Stimulated activated CD8-positive, alpha-beta memory T cell treated with anti-CD3 and anti-CD28 coated beads, Interleukin-7, amount 100 ng/mL, for 4 hours (primary cell): Measurements from ENCODE around the gene NR6A1.
"Not testable (repeated sequence)": the region's sequence is repeated elsewhere in the genome, so short reads cannot be mapped to it uniquely, and the experiment has no call there.

Source experiments
- DNase-seq, 2 donors: peaks; one replicate each; pipeline ENCODE4 v3.0.0-alpha.2; 2020; ENCODE audit warnings: low read depth in 2 of 2

Gene NR6A1

DNA sequence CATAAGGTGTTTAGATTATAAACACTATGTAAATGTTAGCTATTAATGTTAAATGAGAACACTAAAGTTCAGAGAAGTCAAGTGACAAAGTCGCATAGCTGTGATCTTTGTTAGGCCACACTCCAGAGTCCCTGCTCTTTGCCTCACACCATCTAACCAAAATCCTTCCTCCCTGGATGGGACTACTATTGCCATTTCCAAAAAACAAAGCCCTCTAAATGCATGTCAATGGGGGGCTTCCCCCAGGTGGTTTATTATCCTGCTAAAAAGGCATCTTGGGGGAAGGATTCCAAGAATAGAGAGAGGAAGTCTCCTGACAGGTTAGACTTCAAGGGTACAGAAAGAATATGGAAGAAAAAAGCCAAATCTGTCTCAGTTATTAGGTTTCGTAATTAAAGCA lies 10.4 kb downstream of the NR6A1 start:
- no peak for DNase-seq

DNA sequence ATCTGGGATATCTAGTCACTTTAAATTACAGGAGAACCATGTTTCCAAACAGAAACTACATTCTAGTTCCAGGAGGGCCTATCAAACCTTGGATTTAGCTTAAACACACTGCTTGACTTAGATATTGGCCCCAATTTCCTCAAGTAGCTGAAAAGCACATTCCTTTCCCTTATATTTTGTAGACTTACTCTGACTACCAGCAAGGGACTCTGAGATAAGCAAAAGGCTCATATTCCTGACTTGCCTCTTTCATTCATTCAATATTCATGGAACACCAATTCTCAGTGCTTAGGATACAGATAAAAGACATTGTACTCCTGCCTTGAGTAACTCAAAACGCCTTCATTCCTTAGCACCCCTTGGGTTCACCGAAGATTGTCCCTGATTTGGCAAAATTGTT lies 11.8 kb downstream of the NR6A1 start:
- DNase-seq, result no peak

DNA sequence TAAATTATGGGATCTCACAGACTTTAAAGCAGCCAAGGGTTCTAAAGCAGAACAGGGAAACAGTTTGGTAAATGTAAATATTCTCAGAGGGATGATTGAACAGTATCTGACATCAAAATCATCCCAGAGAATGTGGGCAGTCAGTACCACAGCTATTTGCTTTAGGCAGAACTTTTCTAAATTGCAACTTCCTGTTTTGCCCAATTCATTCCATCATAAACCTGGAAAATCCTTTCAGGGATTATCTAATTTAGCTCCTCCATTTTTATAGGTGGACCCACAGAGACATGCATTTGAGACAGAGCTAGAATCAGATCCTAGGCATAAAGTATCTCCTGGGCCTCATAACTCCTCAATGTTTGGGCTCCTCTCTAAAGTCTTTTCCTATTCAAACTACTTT lies 12.4 kb downstream of the NR6A1 start:
- no peak for DNase-seq

DNA sequence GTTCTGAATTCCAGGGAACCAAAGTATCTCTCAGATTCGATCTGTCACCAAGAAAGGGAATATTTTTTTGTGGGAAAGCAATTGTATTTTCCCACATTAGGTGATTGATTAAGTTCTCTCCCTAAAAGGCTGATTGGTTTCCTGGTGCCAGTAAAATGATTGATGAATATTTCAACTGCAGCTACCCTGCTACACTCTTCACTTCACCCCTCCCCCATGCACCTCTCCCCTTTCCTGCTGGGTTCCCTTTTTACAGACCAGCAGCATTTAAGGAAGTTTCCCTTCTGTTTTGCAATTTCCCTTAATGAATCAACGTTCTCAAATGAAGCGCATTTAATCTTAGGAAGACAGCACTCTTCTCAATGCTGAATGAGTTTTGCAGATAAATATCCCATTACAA lies 13.1 kb downstream of the NR6A1 start:
- no peak for DNase-seq

DNA sequence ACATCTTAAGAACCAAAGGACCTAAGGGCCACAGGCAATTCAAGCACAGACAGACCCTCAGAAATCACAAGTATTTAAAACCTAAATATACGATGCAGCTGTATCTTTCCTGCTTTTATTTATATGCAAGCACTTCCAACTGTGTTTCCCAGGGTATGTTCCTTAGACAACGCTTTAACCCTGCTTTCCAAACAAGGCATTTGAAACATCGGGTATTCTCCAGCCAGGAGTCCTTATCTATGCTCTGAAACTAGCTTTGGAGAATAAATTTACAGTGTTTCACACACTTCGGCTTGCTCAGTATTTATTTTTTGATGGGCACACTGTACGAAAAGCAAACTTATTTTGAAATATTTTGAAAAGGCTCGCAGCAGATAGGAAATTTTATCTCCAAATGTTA lies 13.5 kb downstream of the NR6A1 start:
- DNase-seq, result no peak

DNA sequence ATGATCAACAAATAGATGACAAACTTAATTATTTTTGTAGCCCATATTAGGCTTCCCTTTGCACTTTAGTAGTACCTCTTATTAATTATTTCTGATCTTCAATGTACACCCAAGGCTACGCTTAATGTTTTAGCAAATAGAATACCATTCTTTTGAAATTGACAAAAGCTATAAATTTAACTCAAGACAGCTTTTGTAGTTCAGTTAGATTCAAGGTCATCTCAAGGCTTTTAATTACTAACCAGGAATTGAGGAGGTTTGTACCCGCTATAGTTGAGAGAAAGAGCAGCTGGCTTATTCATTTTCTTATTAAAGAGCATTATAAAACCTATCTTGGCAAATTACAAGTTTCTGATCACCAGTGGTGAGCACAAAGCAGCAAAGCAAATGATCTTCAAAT lies 15.1 kb downstream of the NR6A1 start:
- DNase-seq, result no peak

DNA sequence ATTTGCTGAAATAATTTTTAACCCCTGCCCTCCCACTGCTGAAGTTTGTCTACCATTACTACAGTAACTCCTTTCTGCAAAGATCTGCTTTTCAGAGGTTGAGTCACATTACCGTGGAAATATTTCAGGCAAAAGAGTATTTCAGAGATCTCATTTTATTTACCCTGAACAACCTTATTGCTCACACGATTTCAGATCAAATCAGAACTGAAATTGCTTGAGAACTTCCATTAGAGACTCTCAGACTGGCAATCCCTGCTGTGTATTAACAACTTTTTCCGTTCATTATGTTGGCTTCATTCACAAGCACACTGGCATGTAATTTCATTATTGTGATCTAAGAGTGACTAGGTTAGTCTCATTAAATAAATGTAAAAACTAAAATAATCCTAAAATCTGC lies 16.1 kb downstream of the NR6A1 start:
- DNase-seq, result no peak

DNA sequence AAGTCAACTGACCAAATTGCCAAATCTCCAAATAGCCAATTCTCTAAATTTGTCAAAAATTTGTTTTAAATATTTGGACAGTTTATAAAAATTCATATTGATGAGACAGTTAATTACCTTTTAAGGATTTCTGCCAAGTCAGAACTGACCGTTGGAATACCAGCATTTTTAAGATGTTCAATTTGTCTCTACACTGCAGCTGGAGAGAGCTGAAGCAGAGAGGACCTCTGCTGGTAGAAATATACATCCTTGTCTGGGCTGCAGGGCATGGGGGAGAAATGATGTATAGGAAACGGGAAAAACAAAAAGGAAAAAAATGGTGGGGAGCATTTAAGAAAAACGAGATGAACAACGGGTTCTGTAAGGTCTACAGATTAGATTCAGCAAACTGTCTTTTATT lies 16.8 kb downstream of the NR6A1 start:
- DNase-seq, result no peak

DNA sequence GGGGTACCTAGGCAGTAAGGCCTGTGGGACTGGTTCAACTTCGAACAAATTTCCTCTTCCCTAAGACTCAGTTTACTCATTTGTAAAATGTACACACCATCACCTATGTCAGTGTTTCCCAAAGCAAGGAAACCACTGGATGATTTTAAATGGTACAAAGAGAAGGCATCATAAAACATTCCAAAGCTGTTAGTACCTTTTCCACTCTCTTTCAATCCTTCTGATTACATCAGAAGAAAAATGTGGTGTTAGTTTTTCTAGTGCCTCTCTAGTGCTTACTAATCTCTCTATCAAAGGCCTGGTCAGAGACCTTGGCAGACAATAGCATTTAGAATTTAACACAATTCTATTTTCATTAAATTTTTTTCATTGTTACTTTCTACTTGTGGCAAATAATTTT lies 18.1 kb downstream of the NR6A1 start:
- no peak for DNase-seq

DNA sequence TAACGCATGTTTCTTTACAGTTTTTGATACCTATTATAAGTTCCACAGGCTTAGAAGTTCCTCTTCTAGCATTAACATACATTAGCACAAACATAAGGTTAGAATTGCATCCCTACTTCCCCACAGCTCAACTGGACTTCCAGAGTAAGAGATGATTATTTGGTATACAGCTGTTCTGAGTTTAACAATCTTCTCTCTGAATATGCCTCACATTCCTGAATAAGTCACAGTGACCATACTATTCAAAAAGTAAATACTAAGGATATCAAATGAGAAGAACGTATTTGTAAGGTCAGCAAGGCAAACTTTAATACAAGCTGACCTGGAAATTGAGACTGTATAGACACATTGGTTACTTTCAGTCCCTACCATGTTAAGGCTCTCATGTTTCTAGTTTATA lies 21.3 kb downstream of the NR6A1 start:
- DNase-seq, result no peak

DNA sequence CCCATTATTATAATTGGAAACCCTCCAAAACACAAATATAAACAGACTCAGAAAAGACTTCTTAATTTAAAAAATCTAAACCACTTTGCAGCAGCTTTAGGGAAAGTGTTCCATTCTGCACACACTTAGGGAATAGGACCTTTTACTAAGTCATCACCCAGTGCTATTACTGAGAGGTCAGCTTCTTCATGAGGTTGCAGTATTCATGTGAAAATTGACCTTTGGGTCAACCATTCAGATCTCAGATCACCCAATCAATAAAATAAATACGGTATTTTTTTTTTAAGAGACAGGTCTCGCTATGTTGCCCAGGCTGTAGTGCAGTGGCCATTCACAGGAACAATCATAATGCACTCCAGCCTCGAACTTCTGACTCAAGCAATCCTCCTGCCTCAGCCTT lies 21.8 kb downstream of the NR6A1 start:
- no peak for DNase-seq

DNA sequence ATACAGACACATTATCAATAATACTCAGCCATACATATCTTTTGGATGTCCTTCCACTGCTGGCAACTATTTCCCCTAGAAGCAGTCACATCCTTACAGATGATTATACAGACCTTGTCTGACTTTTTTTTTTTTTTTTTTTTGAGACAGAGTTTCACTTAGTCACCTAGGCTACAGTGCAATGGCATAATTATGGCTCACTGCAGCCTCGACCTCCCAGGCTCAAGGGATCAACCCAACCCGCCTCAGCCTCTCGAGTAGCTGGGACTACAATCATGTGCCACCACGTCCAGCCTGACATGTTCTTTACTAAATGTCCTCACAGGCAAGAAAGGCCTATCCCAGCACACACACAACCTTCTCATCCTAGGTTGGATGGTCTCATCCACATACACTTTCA lies 24.0 kb downstream of the NR6A1 start:
- no peak for DNase-seq

DNA sequence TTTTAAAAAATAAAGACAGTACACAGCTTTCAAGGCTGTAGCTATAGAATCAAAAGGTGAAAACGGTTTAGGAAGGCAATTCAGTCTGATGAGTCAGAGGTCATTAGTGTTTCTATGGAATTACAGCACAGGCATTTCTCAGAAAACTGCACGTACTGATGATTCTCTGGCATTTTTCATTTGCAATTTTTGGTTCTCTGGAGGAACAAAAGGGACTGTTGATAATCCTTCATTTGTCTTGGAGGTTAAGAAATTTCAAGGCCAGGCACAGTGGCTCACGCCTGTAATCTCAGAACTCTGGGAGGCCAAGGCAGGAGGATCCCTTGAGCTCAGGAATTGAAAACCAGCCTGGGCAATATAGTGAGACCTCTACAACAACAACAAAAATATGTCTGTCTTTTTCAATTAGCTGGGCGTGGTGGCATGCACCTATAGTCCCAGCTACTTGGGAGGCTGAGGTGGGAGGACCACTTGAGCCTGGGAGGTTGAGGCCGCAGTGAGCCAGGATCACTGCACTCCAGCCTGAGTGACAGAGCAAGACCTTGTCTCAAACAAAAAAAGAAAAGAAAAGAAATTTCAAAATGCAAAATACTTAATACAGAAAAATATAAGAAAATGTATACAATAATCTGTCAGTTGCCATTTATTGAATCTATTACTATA lies 27.3 kb downstream of the NR6A1 start:
- DNase-seq, result no peak

DNA sequence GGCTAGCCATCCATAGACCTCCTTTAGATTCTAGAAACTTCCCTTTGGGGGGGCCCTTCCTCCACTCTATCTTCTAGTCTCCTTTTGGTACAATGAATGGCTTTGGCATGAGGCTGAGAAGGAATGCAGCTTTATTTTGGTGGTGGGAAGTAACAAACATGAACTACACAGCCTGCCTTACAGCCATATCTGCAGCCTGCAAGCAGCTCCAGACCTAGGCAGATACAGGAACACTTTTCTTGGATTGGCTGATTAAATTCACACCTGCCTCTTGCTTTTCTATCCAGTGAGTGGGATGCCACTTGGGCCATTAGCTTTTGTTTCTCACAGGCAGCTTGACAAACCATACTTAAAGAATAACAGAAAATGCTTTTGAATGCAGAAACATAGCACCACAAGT lies 28.2 kb downstream of the NR6A1 start:
- DNase-seq, result no peak

DNA sequence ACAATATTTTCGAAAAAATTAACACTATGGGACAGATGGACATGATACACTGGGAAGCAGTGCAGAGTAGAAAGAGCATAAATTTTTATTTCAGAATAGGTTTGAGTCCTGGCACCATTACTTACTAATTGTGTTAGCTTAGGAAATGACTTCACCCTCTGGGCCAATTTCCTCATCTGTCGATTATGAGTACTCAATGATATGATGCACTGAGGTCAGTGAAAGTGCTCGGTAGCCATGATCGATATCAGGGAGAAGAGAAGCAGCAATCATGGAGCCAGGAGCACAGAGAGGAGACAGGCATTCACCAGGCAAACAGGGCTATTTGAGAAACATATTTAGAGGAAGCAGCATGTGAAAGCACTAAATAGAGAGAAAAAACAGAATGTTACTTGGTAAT lies 29.4 kb downstream of the NR6A1 start:
- no peak for DNase-seq

DNA sequence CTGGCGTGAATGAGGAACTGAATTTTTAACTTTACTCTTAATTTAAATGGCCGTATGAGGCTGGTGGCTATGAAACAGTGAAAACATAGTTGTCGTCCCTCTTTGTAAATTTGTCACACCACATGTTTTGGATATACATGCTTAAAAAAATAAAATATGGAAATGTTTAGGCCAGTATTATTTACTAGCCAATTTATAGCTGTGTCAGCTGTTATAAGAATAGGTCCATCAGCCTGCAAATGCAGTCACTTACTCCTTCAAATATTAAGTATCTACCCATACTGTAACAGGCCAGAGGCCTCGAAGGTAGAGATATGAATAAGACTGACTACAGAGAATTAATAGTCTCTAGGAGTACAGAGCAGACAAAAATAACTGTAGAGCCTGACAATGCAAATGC lies 30.0 kb downstream of the NR6A1 start:
- DNase-seq, result no peak

DNA sequence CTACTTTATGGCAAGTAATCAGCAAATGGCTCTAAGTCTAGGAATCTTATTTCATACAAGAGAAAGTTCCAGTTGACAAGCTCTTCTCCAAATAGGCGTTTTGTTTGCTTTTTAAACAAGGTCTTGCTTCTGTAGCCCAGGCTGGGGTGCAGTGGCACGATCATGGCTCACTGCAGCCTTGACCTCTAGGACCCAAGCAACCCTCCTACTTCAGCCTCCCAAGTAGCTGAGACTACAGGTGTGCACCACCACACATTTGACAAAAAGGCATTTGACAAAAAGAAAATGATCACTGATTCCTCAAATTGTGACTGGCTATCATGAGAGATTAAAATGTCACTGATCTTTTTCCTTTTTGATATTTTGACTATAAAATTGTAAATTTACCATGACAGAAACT lies 31.8 kb downstream of the NR6A1 start:
- DNase-seq, result no peak

DNA sequence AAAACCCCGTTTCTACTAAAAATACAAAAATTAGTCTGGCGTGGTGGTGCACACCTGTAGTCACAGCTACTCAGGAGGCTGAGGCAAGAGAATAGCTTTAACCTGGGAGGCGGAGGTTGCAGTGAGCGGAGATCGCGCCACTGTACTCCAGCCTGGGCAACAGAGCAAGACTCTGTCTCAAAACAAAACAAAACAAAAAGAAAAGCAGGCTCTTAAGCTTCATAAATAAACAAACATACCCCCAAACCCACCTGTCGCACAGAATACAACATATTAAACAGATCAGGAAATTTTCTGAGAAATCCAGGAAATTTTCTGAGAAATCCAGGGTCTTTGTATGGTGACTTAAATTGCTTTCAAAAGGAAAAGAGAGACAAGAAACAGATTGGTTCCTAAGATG lies 33.0 kb downstream of the NR6A1 start:
- not testable (repeated sequence) for DNase-seq

DNA sequence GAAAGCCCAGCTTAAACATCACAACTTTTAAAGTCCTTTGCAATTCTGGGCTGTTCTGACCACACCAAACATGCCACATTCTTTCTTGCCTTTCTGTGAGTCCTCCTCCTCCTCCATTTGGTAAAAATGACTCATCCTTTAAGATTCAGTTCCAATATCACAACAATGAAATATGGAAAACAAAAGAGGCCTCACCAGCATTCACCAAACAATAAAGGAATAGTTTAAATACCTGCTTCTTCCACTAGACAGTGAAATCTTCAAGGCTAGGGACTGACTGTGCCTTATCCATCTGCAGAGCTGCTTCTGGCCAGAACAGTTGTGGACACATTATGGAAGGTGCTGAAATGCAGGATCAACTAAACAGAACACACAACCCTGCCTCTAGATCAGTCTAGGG lies 36.0 kb downstream of the NR6A1 start:
- DNase-seq, result no peak

DNA sequence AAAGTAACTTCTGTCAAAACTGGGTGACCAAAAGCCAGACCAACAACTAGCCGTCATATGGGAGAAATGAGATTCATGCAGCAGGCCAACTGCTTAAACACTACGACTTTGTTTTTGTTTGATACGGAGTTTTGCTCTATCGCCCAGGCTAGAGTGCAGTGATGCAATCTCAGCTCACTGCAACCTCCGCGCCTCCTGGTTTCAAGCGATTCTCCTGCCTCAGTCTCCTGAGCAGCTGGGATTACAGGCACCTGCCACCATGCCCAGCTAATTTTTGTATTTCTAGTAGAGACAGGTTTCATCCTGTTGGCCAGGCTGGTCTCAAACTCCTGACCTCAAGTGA lies 36.4 kb downstream of the NR6A1 start:
- not testable (repeated sequence) for DNase-seq

DNA sequence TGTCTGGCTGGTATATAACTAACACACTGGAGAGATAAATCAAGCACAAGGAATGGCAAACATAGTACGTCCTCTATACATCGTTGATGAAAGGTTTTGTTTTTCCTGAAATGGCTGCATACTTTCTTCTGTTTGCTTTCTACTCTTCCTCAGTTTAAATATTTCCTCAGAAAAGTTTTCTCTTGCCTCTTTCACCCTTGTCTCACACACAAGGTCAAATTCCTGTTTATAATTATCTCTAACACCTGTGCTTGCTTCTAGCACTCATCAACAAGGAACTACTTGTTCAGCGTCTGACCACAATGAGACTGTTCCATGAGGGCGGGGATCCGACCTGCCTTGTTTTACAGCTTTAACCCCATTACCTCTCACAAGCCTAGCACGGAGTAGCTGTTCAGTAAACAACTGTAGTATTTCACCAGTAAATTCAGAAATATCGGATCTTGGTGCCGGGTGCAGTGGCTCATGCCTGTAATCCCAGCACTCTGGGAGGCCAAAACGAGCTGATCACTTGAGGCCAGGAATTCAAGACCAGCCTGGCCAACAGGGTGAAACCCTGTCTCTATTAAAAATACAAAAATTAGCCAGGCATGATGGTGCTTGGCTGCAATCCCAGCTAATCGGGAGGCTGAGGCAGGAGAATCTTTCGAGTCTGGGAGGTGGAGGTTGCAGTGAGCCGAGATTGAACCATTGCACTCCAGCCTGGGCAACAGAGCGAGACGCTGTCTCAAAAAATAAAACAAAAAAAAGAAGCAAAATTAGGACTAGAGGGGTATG lies 37.0 kb downstream of the NR6A1 start:
- DNase-seq, result no peak

DNA sequence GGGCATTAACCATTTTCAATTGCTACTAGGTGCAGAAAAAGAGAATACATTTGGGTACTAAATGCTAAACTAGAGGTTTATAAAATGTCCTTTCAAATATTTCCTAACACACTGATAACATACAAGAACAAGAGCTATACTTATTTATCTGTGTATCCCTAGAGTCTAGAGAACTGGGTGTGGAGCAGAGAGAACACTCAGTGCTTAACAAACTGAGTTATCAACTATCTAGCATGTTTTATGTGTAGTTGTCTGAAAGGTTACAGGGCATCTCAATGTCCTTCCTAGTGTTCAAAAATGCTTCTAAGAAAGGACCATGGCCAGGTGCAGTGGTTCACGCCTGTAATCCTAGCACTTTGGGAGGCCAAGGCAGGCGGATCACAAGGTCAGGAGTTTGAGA lies 40.3 kb downstream of the NR6A1 start:
- no peak for DNase-seq

DNA sequence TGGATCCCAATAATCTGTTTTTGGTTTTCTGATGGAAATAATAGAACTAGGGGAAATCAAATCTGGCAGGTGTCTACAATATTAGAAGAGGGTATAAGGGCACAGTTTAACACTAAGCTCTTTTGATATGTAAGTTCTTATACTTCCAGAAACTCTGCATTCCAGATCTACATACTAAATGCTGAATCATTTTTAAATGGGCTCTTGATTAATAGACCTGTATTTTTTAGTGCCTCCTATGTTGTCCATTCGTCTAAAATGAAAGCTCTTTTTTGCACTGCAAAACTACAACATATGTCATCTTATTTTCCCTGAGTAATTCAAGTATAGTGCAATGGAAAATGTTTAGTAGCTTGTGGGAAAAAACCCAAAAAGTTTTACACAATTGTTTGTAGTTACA lies 44.2 kb downstream of the NR6A1 start:
- no peak for DNase-seq

DNA sequence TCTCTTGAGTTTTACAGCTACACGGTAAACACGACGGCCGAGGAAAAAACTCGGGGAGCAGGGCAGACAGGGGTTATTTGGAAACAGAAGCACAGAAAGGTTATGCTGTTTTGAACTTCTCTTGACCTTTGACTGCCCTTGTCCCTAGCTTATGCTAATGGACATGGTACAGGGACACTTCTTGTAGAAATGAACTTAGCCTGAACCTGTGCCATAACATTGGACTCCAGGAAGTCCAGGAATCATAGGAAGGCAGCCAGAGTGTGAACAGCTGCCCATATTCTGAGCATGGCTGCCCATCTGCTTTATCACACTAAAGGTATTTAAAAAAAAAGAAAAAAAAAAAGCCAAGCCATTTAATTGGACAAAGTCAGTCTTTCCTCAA lies 46.1 kb downstream of the NR6A1 start:
- DNase-seq, result no peak
